Activated CD4-positive, alpha-beta T cell treated with anti-CD3 and anti-CD28 coated beads, Interleukin-2, amount 50 U/mL, for 24 hours (primary cell): ENCODE results near the gene FAM32A.

Experiments
- DNase-seq, 2 donors: peaks; one replicate each; pipeline ENCODE4 v3.0.0-alpha.2; 2020; ENCODE audit warnings: low read depth in 1 of 2, low spot score in 1 of 2

The FAM32A gene

GRCh38 chr19:16201011-16201391 is 15.8 kb downstream of the FAM32A start:
- DNase-seq: no peak

DNA sequence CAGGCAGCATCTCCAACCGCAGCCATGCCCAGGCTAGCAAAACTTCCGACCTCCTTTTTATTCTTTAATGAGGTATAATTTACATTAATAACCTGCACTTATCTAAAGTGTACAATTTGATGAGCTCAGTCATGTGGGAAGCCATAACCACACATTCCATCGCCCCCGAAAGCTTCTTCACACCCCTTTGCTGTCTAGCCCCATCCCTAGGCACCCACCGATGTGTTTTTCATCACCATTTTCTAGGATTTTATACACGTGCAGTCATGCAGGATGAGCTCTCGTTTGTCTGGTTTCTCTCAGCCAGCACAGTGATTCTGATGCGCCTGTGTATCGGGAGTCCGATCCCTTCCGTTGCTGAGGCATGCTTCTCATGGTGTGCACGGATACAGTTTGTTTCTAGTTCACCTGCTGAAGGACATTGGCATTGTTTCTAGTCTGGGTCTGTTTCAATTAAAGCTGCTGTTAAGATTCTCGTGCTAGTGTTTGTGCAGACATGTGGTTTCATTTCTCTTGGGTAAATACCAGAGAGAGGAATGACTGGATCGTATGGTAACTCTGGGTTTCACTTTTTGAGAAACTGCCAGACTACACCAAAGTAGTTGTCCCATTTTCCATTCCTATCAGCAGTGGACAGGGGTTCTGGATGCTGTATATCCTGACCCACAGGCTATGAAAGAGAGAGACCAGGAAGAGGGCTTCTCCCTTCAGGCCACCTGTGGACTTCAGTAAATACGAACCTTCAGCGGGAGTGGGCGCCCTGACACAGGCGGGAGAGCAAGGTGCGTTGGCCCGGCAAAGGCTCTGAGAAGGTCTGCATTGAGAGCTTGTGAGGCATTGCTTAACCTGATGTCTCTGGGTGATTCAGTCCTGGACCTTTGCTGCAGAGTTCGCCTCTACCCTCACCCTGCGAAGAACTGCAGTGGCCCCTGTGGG is 17.4 kb downstream of the FAM32A start:
- DNase-seq: no peak

DNA sequence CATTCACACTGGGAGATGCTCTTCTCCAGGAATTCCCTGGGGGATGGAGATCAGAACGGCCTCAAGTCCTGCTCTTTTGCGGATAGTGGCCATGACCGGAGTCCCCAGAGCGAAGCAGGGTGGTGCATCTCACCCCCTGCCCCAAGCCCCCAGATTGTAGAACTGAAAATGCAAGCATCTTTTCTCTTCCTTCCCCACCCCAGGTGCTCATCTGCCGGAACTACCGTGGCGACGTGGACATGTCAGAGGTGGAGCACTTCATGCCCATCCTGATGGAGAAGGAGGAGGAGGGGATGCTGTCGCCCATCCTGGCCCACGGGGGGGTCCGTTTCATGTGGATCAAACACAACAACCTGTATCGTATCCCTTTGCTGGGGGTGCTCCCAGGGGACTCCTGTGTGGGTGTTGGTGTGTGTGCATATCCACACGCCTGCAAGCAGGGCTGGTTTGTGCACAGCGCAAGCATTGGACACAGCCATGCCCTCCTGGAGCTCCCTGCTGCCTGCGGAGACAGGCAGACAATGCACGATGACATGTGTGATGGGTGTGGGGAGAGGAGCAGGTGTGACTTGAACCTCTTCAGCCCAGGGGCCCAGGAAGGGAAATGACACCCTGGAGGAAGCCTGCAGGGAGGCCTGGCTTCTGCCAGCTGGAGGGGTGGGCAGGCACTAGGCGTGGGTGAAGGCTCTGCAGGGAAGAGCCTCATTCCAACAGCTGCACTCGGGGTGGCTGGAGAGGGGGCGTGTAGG is 18.2 kb downstream of the FAM32A start:
- DNase-seq: no peak

- DNase-seq: no peak
Measured at GRCh38 chr19:16204005-16204294, 18.7 kb downstream of the FAM32A start.

- DNase-seq: no peak
Measured at GRCh38 chr19:16205205-16206045, 20.2 kb downstream of the FAM32A start.

GRCh38 chr19:16206046-16206605 is 20.9 kb downstream of the FAM32A start:
- DNase-seq: no peak

DNA sequence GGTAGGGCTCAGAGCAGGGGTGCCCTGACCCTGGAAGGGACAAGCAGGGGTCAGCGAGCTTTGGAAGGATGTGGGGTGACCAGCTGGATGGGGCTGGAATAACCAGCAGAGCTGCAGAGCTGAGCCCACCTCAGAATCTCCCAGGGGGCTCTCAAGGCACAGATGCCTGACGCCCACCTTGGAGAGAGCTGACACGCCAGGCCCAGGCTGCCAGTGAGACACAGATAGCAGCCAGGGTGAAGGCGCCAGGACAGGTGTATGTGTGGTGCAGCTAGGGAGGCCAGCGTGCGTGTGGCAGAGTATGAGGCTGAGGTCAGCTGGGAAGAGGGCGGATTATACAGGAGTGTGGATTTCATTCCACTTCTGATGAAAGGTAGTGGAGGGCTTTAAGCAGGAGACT is 21.4 kb downstream of the FAM32A start:
- DNase-seq: no peak

- DNase-seq: no peak
Measured at GRCh38 chr19:16207063-16207462, 21.9 kb downstream of the FAM32A start.

- no peak for DNase-seq
Measured at GRCh38 chr19:16207490-16208025, 22.3 kb downstream of the FAM32A start.

- DNase-seq: no peak
Measured at GRCh38 chr19:16208064-16208759, 23.0 kb downstream of the FAM32A start.

DNA sequence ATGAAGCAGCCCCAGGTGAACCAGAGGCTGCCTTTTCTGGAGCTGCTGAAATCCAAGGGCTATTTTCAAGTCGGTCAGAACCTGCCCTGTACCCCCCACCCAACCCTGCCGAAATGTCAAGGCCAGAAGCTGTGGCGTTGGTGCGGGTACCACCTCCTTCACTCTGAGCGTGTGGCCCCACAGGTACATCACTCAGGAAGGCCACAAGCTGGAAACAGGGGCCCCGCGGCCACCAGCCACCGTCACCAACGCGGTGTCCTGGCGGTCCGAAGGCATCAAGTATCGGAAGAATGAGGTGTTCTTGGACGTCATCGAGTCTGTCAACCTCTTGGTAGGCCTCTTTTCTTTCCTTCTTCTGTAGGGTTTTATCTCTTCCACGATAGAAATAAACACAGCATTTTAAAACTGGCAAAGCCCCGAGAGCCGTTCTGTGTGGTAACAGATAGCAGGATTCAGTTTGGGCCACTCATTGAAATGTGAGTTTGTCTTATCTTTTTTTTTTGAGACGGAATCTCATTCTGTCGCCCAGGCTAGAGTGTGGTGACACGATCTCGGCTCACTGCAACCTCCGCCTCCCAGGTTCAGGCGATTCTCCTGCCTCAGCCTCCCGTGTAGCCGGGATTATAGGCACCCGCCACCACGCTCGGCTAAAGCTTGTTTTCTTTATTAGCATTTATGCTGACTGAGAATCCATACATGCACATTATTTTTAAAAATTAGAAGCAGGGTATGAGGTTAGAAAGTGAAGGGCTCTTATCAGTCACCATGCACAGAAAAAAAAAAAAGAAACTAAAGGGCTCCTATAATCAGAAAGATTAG is 23.8 kb downstream of the FAM32A start:
- DNase-seq: no peak

GRCh38 chr19:16210168-16210567 is 25.0 kb downstream of the FAM32A start:
- no peak for DNase-seq

GRCh38 chr19:16213076-16213475 is 27.9 kb downstream of the FAM32A start:
- DNase-seq: no peak

DNA sequence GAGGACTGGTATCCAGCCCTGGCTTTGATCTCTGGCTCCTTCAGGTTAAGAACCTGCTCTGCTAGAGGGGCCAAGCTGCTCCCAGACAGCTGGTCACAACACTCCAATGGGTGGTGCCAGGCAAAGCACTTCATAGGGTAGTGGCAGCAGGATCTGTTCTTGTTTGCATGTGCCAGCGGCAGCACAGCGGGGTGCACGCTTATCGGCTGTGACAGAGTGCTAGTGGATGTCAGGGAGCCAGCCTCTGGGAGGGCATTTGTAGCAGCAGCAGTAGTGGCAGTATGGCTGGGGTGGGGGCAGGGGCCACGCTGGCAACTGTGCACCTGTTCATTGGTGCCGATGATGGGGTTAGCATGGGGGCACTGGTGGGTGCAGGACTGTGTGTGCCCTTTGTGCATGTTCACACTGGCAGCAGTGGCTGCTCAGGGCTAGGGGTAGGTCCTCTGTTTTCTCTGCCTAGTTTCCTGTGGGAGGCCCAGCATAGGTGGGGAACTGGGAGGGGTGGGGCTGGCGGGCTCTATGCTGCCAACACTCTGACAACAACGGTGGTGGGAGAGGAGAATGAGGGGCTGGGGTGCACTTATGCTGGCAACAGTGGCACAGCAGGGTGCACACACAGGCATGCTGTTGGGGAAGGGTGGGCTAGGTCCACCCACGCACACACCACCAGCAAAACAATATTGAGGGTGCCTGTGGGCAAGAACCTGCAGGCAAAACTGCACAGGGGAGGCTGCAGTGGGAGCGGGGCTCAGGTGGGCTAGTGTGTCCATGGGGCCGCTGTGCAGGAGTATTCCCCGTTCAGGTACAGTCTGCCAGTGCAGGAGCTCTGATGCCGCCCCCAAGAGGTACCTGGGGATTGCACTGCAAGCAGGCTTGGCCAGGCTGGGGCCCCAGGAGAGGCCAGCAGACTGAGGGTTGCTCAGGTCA is 31.8 kb downstream of the FAM32A start:
- no peak for DNase-seq

GRCh38 chr19:16217716-16218451 is 32.7 kb downstream of the FAM32A start:
- no peak for DNase-seq

- no peak for DNase-seq
Measured at GRCh38 chr19:16218851-16219250, 33.6 kb downstream of the FAM32A start.

- no peak for DNase-seq
Measured at GRCh38 chr19:16222806-16223205, 37.6 kb downstream of the FAM32A start.

DNA sequence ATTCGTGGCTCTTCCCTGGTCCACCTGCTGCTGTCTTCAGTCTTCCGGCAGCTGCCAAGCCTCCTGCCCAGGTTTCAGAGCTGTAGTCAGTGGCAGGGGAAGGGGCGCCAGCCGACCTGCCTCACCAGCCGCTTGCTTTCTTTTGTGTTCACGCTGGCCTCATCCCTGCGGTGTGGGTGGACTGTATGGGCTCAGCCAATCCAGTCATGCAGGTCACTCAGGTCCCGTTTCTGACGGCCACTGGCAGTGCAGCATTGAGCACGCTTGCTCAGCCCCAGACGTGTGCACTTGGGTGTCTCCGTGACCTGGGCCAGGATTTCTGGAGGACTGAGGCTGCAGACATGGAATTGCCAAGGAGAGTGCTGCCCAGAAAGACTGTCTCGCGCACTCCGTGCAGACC is 38.5 kb downstream of the FAM32A start:
- DNase-seq: no peak
